Hepatocyte (in vitro differentiated cells): ENCODE measurements around the gene FBXO41. TPM values are rescaled to one million over a fixed set of nuclear protein-coding genes. Genes with fewer than 3 reads are reported as not detected.

Source experiments
- DNase-seq: peaks from one replicate; pipeline ENCODE4 v3.0.0-alpha.2; 2016; ENCODE audit warnings: low spot score
- H2AFZ ChIP-seq: fragments of 200-600 bp; sonication (generic); 2 replicates; pipeline ENCODE4 v1.6.0; 2016; ENCODE audit warnings: antibody characterized with exemption, mild to moderate bottlenecking
- H3K27ac ChIP-seq: fragments of 200-600 bp; sonication (generic); 2 replicates; pipeline ENCODE4 v1.5.1; 2016; ENCODE audit warnings: mild to moderate bottlenecking
- H3K27me3 ChIP-seq: fragments of 200-600 bp; sonication (generic); 2 replicates; pipeline ENCODE4 v1.6.1; 2016
- H3K36me3 ChIP-seq: fragments of 200-600 bp; sonication (generic); replicated peaks from 2 replicates; pipeline ENCODE4 v1.5.1; 2016; ENCODE audit warnings: low read depth; ENCODE audit not compliant: insufficient read depth
- H3K4me1 ChIP-seq: fragments of 200-600 bp; sonication (generic); 2 replicates; pipeline ENCODE4 v1.5.1; 2016; ENCODE audit warnings: mild to moderate bottlenecking, moderate library complexity; ENCODE audit not compliant: insufficient read depth
- H3K4me2 ChIP-seq: fragments of 200-600 bp; sonication (generic); 2 replicates; pipeline ENCODE4 v1.6.0; 2016
- H3K4me3 ChIP-seq: fragments of 200-600 bp; sonication (generic); 2 replicates; pipeline ENCODE4 v1.5.1; 2016; ENCODE audit warnings: mild to moderate bottlenecking
- H3K79me2 ChIP-seq: fragments of 200-600 bp; sonication (generic); 2 replicates; pipeline ENCODE4 v1.6.0; 2017; ENCODE audit warnings: mild to moderate bottlenecking
- H3K9me2 ChIP-seq: fragments of 200-600 bp; sonication (generic); replicated peaks from 2 replicates; pipeline ENCODE4 v1.6.0; 2017; ENCODE audit warnings: mild to moderate bottlenecking; ENCODE audit not compliant: insufficient read depth
- H3K9me3 ChIP-seq: fragments of 200-600 bp; sonication (generic); 2 replicates; pipeline ENCODE4 v1.5.1; 2016; ENCODE audit warnings: low read depth, mild to moderate bottlenecking
- H4K20me1 ChIP-seq: fragments of 200-600 bp; sonication (generic); 2 replicates; pipeline ENCODE4 v1.6.0; 2016; ENCODE audit warnings: mild to moderate bottlenecking; ENCODE audit not compliant: insufficient read depth, poor library complexity, severe bottlenecking
- CTCF ChIP-seq: fragments of 200-600 bp; sonication (generic); IDR thresholded peaks from 2 replicates; pipeline ENCODE4 v1.5.1; 2016; ENCODE audit warnings: antibody characterized with exemption, mild to moderate bottlenecking; ENCODE audit not compliant: poor library complexity
- EZH2 ChIP-seq: fragments of 200-600 bp; sonication (generic); IDR thresholded peaks from 2 replicates; pipeline ENCODE4 v1.6.1; 2016; ENCODE audit warnings: antibody characterized with exemption, mild to moderate bottlenecking, borderline replicate concordance
- EZH2phosphoT487 ChIP-seq: fragments of 200-600 bp; sonication (generic); IDR thresholded peaks from one replicate; pipeline ENCODE4 v1.6.1; 2018; ENCODE audit warnings: antibody characterized with exemption, mild to moderate bottlenecking, low read depth, moderate library complexity; ENCODE audit not compliant: unreplicated experiment, severe bottlenecking
- WGBS: methylation state at CpG from one replicate; pipeline ENCODE4 v1.1.6; 2016; ENCODE audit warnings: low lambda C conversion rate; ENCODE audit errors: missing lambda C conversion rate; 5-methylcytosine and 5-hydroxymethylcytosine counted together
- polyA plus RNA-seq: library from polyadenylated mRNA; unstranded; fragments of >200 nt; fragmentation: Nextera tagmentation; extraction: Ambion mirVana; gene quantifications from 2 replicates; pipeline ENCODE4 v1.2.1, GENCODE V29; 2016
- total RNA-seq: library from RNA; depleted of rRNA; stranded (reverse); fragments of >200 nt; gene quantifications from 2 replicates; pipeline ENCODE4 v1.2.3, GENCODE V29; 2014

FBXO41 gene
- total and polyA plus RNA-seq, 2 experiments from 2014 or later = 1.2 to 2.1 TPM

GRCh38 chr2:73239776-73240175 lies 44.5 kb downstream of the FBXO41 start:
- 77% methylated on average over 3 of the region's 3 CpGs for WGBS
- no peak overlapping the region for H3K27ac ChIP-seq
- peaks cover 90% of the 10 kb centered on the region for H4K20me1 ChIP-seq
- no peaks in the 10 kb centered on the region for H3K27me3 ChIP-seq
- no peak for DNase-seq
- peaks cover 83% of the 10 kb centered on the region for H3K79me2 ChIP-seq
- TF ChIP-seq CTCF (no peak), EZH2 (no peak), EZH2phosphoT487 (no peak)
- H3K4me1 ChIP-seq = peaks cover 6% of the 10 kb centered on the region
- no peaks in the 10 kb centered on the region for H3K9me2 ChIP-seq
- no peak overlapping the region for H3K4me3 ChIP-seq
- H2AFZ ChIP-seq = no peak overlapping the region
- no peaks in the 10 kb centered on the region for H3K9me3 ChIP-seq
- H3K36me3 ChIP-seq = no peaks in the 10 kb centered on the region
- no peak overlapping the region for H3K4me2 ChIP-seq

GRCh38 chr2:73238976-73239375 lies 45.3 kb downstream of the FBXO41 start:
- Histone ChIP-seq H3K27ac (no peak overlapping the region), H3K9me3 (no peaks in the 10 kb centered on the region), H3K79me2 (peaks cover 88% of the 10 kb centered on the region), H3K27me3 (no peaks in the 10 kb centered on the region), H3K4me2 (no peak overlapping the region), H3K9me2 (no peaks in the 10 kb centered on the region), H3K4me1 (peaks cover 6% of the 10 kb centered on the region), H2AFZ (no peak overlapping the region), H3K36me3 (no peaks in the 10 kb centered on the region), H3K4me3 (no peak overlapping the region), H4K20me1 (peaks cover 85% of the 10 kb centered on the region)
- TF ChIP-seq EZH2phosphoT487 (no peak), EZH2 (no peak), CTCF (no peak)
- DNase-seq = no peak
- 86% methylated on average over 1 of the region's 1 CpG for WGBS

- no peak overlapping the region for H2AFZ ChIP-seq
- H4K20me1 ChIP-seq = peaks cover 77% of the 10 kb centered on the region
- H3K9me2 ChIP-seq = no peaks in the 10 kb centered on the region
- DNase-seq = no peak
- TF ChIP-seq EZH2phosphoT487 (no peak), CTCF (no peak), EZH2 (no peak)
- peaks cover 82% of the 10 kb centered on the region for H3K79me2 ChIP-seq
- no peaks in the 10 kb centered on the region for H3K36me3 ChIP-seq
- 76% methylated on average over 3 of the region's 3 CpGs for WGBS
- H3K9me3 ChIP-seq = no peaks in the 10 kb centered on the region
- peaks cover 6% of the 10 kb centered on the region for H3K4me1 ChIP-seq
- H3K4me2 ChIP-seq = no peak overlapping the region
- no peak overlapping the region for H3K4me3 ChIP-seq
- no peak overlapping the region for H3K27ac ChIP-seq
- no peaks in the 10 kb centered on the region for H3K27me3 ChIP-seq
Measured at GRCh38 chr2:73238149-73238548, 46.1 kb downstream of the FBXO41 start.

- H2AFZ ChIP-seq = no peak overlapping the region
- no peaks in the 10 kb centered on the region for H3K36me3 ChIP-seq
- no peak for TF ChIP-seq EZH2
- no peak for TF ChIP-seq CTCF
- no peak for TF ChIP-seq EZH2phosphoT487
- H4K20me1 ChIP-seq = peaks cover 70% of the 10 kb centered on the region
- peak overlapping the region; percentile 92 for H3K4me2 ChIP-seq
- no peak for DNase-seq
- no peaks in the 10 kb centered on the region for H3K27me3 ChIP-seq
- H3K4me3 ChIP-seq = no peak overlapping the region
- H3K4me1 ChIP-seq = peaks cover 6% of the 10 kb centered on the region
- H3K79me2 ChIP-seq = peaks cover 75% of the 10 kb centered on the region
- H3K9me3 ChIP-seq = no peaks in the 10 kb centered on the region
- WGBS = 85% methylated on average over 1 of the region's 1 CpG
- no peaks in the 10 kb centered on the region for H3K9me2 ChIP-seq
- no peak overlapping the region for H3K27ac ChIP-seq
Measured at GRCh38 chr2:73237168-73237567, 47.1 kb downstream of the FBXO41 start.
